Endothelial cell of hepatic sinusoid (primary cell): ENCODE data around the gene ARHGEF7.
"Not testable (repeated sequence)": the region's sequence is repeated elsewhere in the genome, so short reads cannot be mapped to it uniquely, and the experiment has no call there.

ENCODE experiments used
- in situ Hi-C: cut with HindIII; loops from 2 replicates; pipeline ENCODE4 v1.10.0; 2017; ENCODE audit warnings: low sequenced_read_pairs

The ARHGEF7 gene

GRCh38 chr13:111168107-111168506 lies 53.0 kb downstream of the ARHGEF7 start:
- in situ Hi-C loops: no loop called here

DNA sequence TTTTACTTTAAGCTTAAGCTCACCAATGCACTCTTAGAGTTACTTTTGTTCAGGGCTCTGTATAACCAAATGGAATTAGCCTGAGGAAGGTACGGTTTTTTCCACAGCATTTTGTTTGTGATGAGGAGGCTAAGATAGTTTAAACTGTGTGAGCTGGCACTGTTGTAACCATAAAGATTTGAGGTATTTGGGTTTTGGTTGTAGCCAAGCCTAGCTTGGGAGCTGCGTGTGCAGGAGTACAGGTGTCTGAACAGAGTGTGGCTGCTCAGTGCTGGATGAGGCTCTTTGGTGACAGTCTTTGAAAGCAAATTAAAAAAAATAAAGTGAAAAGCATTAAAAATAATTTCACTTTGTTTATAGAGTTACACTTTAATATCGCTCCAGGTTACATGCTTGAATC lies 56.0 kb downstream of the ARHGEF7 start:
- in situ Hi-C loops: no loop called here

DNA sequence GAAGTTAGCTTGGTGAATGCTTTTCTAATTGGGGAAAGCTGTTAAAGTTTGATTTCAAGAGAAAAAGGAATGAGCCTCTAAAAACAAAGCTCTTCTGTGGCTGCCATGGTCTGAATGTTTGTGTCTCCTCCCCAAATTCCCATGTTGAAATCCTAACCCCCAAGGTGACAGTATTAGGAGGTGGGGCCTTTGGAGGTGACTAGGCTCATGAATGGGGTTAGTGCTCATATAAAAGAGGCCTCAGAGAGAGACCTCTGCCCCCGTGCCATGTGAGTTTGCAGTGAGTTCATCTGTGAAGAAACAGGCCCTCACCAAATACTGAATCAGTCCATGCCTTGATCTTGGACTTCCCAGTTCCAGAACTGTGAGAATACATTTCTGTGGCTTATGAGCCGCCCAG lies 56.5 kb downstream of the ARHGEF7 start:
- in situ Hi-C loops: no loop called here

- in situ Hi-C loops: no loop called here
Measured at GRCh38 chr13:111174377-111175114, 59.4 kb downstream of the ARHGEF7 start.

DNA sequence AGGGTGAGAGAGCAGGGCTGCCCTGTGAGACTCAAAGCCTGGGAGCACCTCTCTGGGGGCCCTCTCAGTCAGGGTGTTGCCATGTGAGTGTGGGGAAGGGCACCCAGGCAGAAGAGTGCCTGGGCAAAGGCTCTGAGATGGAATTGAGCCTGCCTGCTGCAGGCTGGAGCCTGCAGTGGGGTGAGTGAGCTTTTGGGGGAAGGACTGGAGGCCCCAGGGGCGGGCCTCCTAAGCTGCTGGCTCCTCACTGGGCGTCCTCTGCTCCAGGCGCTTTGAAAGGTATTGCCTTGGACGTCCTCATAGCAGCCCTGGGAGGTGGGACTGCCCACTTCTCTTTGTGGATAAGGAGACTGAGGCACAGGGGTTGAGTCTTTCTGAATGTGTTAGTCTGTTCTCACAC lies 60.3 kb downstream of the ARHGEF7 start:
- in situ Hi-C loops: no loop called here

DNA sequence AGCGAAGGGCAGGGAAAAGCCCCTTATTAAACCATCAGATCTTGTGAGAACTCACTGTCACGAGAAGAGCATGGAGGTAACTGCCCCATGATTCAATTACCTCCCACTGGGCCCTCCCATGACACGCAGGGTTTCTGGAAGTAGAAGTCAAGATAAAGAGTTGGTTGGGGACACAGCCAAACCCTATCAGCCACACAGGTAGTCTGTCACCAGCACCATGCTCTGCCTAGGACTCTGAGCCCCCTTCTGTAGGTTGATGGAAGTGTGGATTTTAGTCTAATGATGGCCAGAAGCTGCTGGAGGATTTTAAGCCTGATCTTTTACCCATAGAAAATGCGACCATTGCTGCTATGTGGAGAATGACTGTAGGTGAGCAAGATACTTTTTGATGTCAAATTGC lies 60.8 kb downstream of the ARHGEF7 start:
- in situ Hi-C loops: no loop called here

- in situ Hi-C loops: no loop called here
Measured at GRCh38 chr13:111176421-111176820, 61.3 kb downstream of the ARHGEF7 start.

DNA sequence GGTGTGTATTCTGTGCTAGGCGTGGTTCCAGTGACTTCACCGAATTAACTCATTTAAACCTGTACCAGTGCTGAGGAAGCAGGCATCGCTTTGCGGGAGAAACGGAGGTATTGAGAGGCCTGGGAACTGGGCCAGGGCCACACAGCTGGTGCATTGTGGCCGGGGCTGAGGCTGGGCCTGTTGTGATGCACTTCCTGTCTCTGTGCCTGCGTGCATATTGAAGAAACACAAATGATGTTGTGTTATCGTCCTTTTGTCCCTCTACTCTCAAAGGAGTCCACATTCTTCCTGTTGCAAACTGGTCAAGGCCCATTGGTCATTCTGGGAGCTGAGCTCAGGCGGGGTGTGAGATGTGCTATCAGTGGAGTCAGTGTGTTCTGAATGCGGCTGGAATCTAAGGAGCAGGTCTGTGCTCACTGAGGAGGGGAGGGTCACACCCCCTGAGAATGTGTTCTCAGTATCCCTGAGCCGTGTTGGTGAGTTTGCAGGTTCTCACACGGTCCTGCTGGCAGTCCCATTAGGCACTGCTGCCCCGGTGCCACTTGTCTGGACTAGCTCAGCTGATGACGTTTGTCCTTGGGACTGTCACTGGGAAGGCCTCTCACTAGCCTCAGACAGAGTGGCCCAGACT lies 62.1 kb downstream of the ARHGEF7 start:
- in situ Hi-C loops: no loop called here

- in situ Hi-C loops: no loop called here
Measured at GRCh38 chr13:111177921-111178320, 62.8 kb downstream of the ARHGEF7 start.

DNA sequence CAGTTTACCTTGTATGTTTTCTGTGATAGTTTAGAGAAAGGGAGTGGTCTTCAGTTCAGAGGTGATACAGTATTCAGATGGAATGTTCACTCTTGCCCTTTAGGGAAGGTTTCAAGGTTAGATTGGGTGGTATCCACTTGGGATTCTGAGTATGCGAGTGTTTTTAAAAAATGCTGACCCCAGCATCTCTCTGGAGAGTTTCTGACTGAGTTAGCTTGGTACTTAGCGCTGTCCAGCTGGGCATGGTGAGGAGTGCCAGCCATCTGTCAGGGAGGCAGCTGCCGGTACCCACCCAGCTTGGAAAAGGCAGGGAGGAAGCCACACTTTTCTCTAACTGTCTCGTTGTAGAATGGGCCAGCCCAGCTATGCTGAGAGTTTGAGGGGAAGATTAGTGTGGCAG lies 63.3 kb downstream of the ARHGEF7 start:
- in situ Hi-C loops: no loop called here

DNA sequence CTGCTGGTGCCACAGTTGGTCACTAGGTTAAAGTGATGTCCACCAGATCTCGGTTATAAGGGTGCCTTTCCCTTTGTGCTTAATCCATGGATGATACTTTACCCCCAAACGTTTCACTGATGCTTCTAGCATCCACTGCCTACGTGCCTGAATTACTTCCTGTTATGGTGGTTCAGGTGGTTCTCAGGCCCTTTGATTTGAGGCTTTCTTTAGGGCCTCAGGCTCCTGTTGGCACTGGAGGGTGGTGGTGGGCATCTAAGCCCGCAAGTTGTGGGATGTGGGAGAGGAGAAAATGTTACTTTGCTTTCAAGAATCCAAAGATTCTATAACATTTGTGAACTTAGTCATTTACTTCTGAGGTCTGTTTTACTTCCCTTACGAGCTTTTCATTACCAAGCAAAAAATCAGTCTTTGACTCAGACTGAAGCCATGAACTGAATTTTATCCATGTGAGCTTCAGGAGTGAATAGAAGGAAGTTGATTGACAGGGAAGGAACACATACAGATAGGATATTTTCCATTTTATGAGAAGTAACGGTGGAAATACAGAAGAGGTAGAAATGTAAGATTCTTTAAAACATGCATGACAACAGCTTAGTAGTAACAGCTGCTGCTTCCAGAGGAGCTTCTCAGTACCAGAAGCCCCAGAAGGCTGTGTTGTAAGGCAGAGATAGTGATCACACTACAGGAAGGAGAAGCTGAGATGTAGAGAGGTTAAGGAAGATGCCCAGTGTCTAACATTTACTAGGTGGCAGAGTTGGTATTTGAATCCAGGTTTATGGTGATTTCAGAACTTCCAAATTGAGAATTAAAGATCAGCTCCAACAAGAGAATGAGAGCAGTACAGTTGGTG lies 65.0 kb downstream of the ARHGEF7 start:
- in situ Hi-C loops: no loop called here

- in situ Hi-C loops: no loop called here
Measured at GRCh38 chr13:111181977-111182376, 66.9 kb downstream of the ARHGEF7 start.

DNA sequence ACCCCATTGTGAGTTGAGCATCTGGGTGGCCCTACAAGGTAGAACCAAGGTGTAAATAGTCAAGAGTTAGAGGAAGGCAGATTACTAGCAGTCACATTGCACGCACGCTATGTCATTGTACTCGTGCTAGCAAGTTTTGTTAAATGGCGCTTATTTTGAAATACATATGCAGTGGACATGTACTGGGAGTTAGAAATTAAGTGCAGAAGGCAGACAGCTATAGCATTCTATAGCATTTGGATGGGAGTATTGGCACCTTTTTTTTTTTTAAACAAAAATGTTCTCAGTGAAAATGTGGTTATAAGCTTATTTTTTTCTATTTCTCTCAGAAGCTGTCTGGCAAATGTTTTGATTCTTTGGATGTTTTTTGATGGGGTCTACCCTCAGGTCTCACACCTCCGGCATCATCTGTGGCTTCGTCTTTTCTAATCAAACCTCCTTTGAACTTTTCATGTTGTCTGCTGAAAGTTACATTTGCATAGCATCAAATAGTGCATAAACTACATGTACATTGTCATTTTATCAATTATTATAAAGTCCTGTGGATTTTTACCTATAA lies 68.1 kb downstream of the ARHGEF7 start:
- in situ Hi-C loops: no loop called here

DNA sequence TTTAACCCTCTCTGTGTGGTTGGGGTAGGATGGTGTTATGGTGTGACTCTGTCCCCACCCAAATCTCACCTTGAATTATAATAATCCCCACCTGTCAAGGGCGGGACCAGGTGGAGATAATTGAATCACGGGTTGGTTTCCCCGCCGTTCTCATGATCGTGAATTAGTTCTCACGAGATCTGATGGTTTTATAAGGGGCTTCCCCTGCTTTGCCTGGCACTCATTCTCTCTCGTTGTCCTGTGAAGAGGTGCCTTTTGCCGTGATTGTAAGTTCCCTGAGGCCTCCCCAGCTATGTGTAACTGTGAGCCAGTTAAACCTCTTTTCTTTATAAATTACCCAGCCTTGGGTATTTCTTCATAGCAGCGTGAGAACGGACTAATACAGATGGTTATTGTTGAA lies 68.8 kb downstream of the ARHGEF7 start:
- in situ Hi-C loops: no loop called here

- in situ Hi-C loops: no loop called here
Measured at GRCh38 chr13:111184458-111185401, 69.6 kb downstream of the ARHGEF7 start.

DNA sequence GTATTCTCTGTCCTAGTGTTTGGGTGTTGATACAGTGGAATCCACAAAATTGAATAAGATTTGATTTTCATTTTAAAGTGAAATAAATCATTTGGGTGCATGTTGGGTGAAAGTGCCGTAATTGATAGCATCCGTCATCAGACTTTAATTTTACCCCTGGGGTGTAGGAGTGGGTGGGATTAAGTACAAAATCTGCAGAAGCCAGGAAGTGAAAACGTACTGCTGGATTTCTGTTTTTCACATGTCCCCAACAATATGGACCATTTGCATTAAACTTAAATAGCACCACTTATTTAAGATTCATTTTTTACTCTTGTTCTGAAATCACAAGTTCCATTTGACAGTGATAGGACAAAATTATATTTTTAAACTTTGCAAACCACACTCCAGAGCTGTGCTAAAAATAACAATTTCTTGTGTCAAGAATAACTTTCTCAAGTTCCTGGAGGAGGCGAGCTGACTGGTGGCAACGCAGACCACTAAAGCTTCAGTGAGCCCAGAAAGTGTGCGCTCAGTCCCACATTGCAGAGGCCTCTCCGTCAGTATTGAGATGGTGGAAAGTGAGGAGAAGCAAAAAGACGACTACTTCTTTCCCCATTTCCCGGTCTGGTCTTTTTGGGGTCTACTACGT lies 71.3 kb downstream of the ARHGEF7 start:
- in situ Hi-C loops: no loop called here

DNA sequence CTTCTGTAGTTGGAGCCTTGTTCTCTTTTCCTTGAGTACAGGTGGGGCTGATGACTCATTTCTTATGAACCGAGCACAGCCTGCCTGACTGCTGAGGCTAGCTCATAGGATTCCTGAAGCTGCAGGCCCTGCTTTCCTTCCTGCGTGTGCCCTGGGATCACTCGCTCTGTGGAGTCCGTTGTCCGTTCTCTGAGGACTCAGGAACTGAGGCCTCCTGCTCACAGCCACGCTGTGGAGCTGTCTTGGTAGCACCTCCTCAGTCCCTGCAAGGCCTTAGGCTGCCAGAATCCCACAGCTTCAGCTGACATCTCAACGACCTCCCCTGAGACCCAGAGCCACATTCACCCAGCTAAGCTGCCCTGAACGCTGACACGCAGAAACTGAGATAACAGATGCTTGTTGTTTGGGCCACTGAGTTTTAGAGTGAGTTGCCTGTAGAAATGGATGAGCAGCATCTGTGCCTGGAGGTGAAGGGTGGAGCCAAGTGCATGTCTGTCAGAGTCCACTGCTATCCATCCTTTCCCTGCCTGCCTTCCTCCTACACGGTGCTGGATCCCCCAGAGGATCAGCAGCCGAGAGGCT lies 72.9 kb downstream of the ARHGEF7 start:
- in situ Hi-C loops: no loop called here

GRCh38 chr13:111189064-111189505 lies 74.0 kb downstream of the ARHGEF7 start:
- in situ Hi-C loops: not testable (repeated sequence)

DNA sequence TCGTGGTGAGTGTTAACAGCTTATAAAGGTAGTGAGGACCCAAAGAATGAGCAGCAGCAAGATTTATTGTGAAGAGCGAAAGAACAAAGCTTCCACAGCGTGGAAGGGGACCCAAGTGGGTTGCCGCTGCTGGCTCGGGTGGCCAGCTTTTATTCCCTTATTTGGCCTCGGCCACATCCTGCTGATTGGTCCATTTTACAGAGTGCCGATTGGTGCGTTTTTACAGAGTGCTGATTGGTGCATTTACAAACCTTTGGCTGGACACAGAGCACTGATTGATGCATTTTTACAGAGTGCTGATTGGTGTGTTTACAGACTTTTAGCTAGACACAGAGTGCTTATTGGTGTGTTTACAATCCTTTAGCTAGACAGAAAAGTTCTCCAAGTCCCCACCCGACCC lies 74.4 kb downstream of the ARHGEF7 start:
- in situ Hi-C loops: not testable (repeated sequence)
